Right lobe of liver (tissue), 6 donors: ENCODE data around the gene SPDYA. TPM values are rescaled to one million over a fixed set of nuclear protein-coding genes. Genes with fewer than 3 reads are reported as not detected.

Experiments used
- ATAC-seq, 4 donors: fragments of 200-7000 bp; cut with Tn5 transposase; one replicate each; pipeline ENCODE4 v1.9.1; 2020; ENCODE audit warnings: mild to moderate bottlenecking in 4 of 4, moderate library complexity in 4 of 4
- DNase-seq, 3 donors: peaks; one replicate each; pipeline ENCODE4 v3.0.0-alpha.2; 2020
- H3K27ac ChIP-seq, 3 donors: fragments of 200-600 bp; one replicate each; pipeline ENCODE4 v1.8.0; 2022
- H3K27me3 ChIP-seq, 2 donors: fragments of 200-600 bp; one replicate each; pipeline ENCODE4 v1.8.0; 2022
- H3K36me3 ChIP-seq, 4 donors: fragments of 200-600 bp; sonication (generic) in 1 of 4; one replicate each; pipeline versions ENCODE4 v1.5.1 to v1.8.0; 2017 to 2022; ENCODE audit warnings: control low read depth in 1 of 4
- H3K4me1 ChIP-seq, 4 donors: fragments of 200-600 bp; sonication (generic) in 1 of 4; one replicate each; pipeline versions ENCODE4 v1.5.1 to v1.8.0; 2017 to 2022; ENCODE audit warnings: control low read depth in 1 of 4
- H3K4me3 ChIP-seq, 3 donors: fragments of 200-600 bp; one replicate each; pipeline ENCODE4 v1.8.0; 2022
- H3K9me3 ChIP-seq, 4 donors: fragments of 200-600 bp; sonication (generic) in 1 of 4; one replicate each; pipeline versions ENCODE4 v1.5.1 to v1.8.0; 2017 to 2022; ENCODE audit warnings: control low read depth in 1 of 4
- CTCF ChIP-seq, 4 donors: fragments of 200-600 bp in 3 of 4; fragments of 450-650 bp in 1 of 4; IDR thresholded peaks; one replicate each; pipeline versions ENCODE4 v1.5.1 to v1.8.0; 2016 to 2022; ENCODE audit warnings: antibody characterized with exemption in 4 of 4, mild to moderate bottlenecking in 2 of 4
- POLR2A ChIP-seq: fragments of 450-650 bp; IDR thresholded peaks from one replicate; pipeline ENCODE4 v1.6.1; 2017; ENCODE audit warnings: antibody characterized with exemption, mild to moderate bottlenecking
- WGBS: methylation state at CpG from one replicate; pipeline ENCODE4 v1.1.6; 2018; ENCODE audit warnings: low coverage, low lambda C conversion rate; ENCODE audit not compliant: insufficient coverage; ENCODE audit errors: missing lambda C conversion rate; 5-methylcytosine and 5-hydroxymethylcytosine counted together
- intact Hi-C, 2 donors: fragments of 100-400 bp; cut with DNase I; formaldehyde crosslinking; loops; one replicate each; pipeline versions ENCODE4 v1.11.2 to v1.14.1; 2022
- total RNA-seq, 6 experiments: library from RNA; depleted of rRNA in 2 of 6; stranded (reverse); fragments of >200 nt in 2 of 6; fragmentation: NEBNext Ultra II Directional in 3 of 6; extraction: Animal tissue kit (Norgen Biotek cat#: 25700) in 3 of 6; gene quantifications; one replicate each; pipeline versions ENCODE4 v1.1.0 to v1.2.4, GENCODE V29; 2016 to 2023
- donor health status: DM: no; HTN: yes; CAD: no.
- donor health status: DM: no; HTN: no; CAD: no.
- donor health status: DM: no; HTN: no; CAD: no.
- donor health status: DM: no; HTN: yes; CAD: no.
- donor health status: DM: no; HTN: yes; CAD: no.

SPDYA gene
- total RNA-seq, 6 experiments from 2014 or later, result 0.15 to 0.55 (median 0.42) TPM; not detected in 1

- no peak overlapping the region for H3K4me3 ChIP-seq
- H3K36me3 ChIP-seq, result no peaks in the 10 kb centered on the region
- no peaks in the 10 kb centered on the region for H3K27me3 ChIP-seq
- DNase-seq (no peak), ATAC-seq (no peak)
- H3K9me3 ChIP-seq, result no peaks in the 10 kb centered on the region
- 91% methylated on average over 14 of the region's 21 CpGs for WGBS
- intact Hi-C loops, result no loop called here
- no peak overlapping the region for H3K27ac ChIP-seq
- H3K4me1 ChIP-seq, result peaks cover 0 to 23% (median 9%) of the 10 kb centered on the region in 4 donors
- no peak for TF ChIP-seq POLR2A
- TF ChIP-seq CTCF (IDR thresholded peaks at IDR 0.05), result no peak
These were observed 82.9 kb downstream of the SPDYA start for GRCh38 chr2:28893488-28893887.

- no peaks in the 10 kb centered on the region for H3K36me3 ChIP-seq
- WGBS, result 0% methylated on average over 13 of the region's 79 CpGs
- peak within 1 kb of the TSS; percentile 99 to 100 (median 99) for H3K4me3 ChIP-seq
- peak within 1 kb of the TSS; percentile 61 to 68 (median 65) for H3K27ac ChIP-seq
- peaks cover 0 to 34% (median 9%) of the 10 kb centered on the region in 4 donors for H3K4me1 ChIP-seq
- TF ChIP-seq POLR2A, result peak; percentile 72
- TF ChIP-seq CTCF (IDR thresholded peaks at IDR 0.05), result no peak
- no peaks in the 10 kb centered on the region for H3K9me3 ChIP-seq
- H3K27me3 ChIP-seq, result no peaks in the 10 kb centered on the region
- intact Hi-C loops, result no loop called here
- peak; percentile 98 to 100 (median 99) for ATAC-seq
- peak; percentile 98 to 99 (median 99) for DNase-seq
These were observed 84.0 kb downstream of the SPDYA start, which contains the start of gene WDR43 for GRCh38 chr2:28894470-28895188. WDR43 (plus strand) TSS chr2:28894667; CDS start chr2:28894699, 32 bp downstream.

GRCh38 chr2:28895189-28895893, 84.7 kb downstream of the SPDYA start:
- ATAC-seq, result peak in 3 of 4 donors; percentile 8 to 39 (median 12)
- Histone ChIP-seq H3K36me3 (no peaks in the 10 kb centered on the region), H3K9me3 (no peaks in the 10 kb centered on the region), H3K27ac (peak overlapping the region; percentile 61 to 68 (median 65)), H3K27me3 (no peaks in the 10 kb centered on the region), H3K4me1 (peaks cover 0 to 35% (median 9%) of the 10 kb centered on the region in 4 donors), H3K4me3 (peak overlapping the region; percentile 99 to 100 (median 99))
- 0% methylated on average over 15 of the region's 19 CpGs for WGBS
- TF ChIP-seq CTCF (IDR thresholded peaks at IDR 0.05) (no peak), POLR2A (no peak)
- intact Hi-C loops, result no loop called here
- peak in 2 of 3 donors; percentile 47 to 57 for DNase-seq

GRCh38 chr2:28896906-28897305, 86.3 kb downstream of the SPDYA start:
- ATAC-seq (no peak), DNase-seq (no peak)
- TF ChIP-seq POLR2A, result no peak
- TF ChIP-seq CTCF (IDR thresholded peaks at IDR 0.05), result no peak
- peaks cover 0 to under 1% (median 0%) of the 10 kb centered on the region in 4 donors for H3K36me3 ChIP-seq
- H3K9me3 ChIP-seq, result no peaks in the 10 kb centered on the region
- H3K4me1 ChIP-seq, result peaks cover 0 to 37% (median 9%) of the 10 kb centered on the region in 4 donors
- no peaks in the 10 kb centered on the region for H3K27me3 ChIP-seq
- intact Hi-C loops, result no loop called here
- no peak overlapping the region for H3K27ac ChIP-seq
- WGBS, result 69% methylated on average over 2 of the region's 2 CpGs
- no peak overlapping the region for H3K4me3 ChIP-seq
